Panc1 (cell line): ENCODE results near the gene GOLGA2. TPM values are rescaled to one million over a fixed set of nuclear protein-coding genes. Genes with fewer than 3 reads are reported as not detected.

Experiments
- ATAC-seq: fragments of 200-7000 bp; cut with Tn5 transposase; 2 replicates; pipeline ENCODE4 v1.9.1; 2020; ENCODE audit warnings: mild to moderate bottlenecking, moderate library complexity
- BruUV-seq: library from RNA; stranded (reverse); fragments of 400-500 nt; replicated peaks from 2 replicates; lab custom pipeline; 2021; lab: Mats Ljungman, UMichigan
- CTCF ChIA-PET: fragments of 300-600 bp; sonication (Branson Sonifier 250); formaldehyde crosslinking; loops from one replicate; lab custom pipeline; 2022; ENCODE audit warnings: antibody characterized with exemption; lab: Charles Lee
- POLR2A ChIA-PET: fragments of 300-600 bp; sonication (Branson Sonifier 250); formaldehyde crosslinking; loops from one replicate; lab custom pipeline; 2022; ENCODE audit warnings: antibody characterized with exemption; lab: Charles Lee
- DNase-seq: peaks from one replicate; pipeline ENCODE4 v3.0.0-alpha.2; 2010; ENCODE audit warnings: low read depth, low spot score
- H3K27ac ChIP-seq: 2 replicates; pipeline ENCODE4 v1.5.1; 2011; ENCODE audit warnings: mild to moderate bottlenecking, low read length, inconsistent platforms
- H3K27me3 ChIP-seq: fragments of 200-500 bp; sonication (Bioruptor generic); 2 replicates; pipeline ENCODE4 v1.6.0; 2014; ENCODE audit warnings: low read length, inconsistent platforms; ENCODE audit not compliant: control insufficient read depth, insufficient read depth
- H3K36me3 ChIP-seq: fragments of 200-500 bp; sonication (Bioruptor generic); 2 replicates; pipeline ENCODE4 v1.5.1; 2014; ENCODE audit warnings: inconsistent platforms, mild to moderate bottlenecking, low read length, moderate library complexity; ENCODE audit not compliant: control insufficient read depth, insufficient read depth
- H3K4me1 ChIP-seq: 2 replicates; pipeline ENCODE4 v1.5.1; 2011; ENCODE audit warnings: inconsistent platforms, mild to moderate bottlenecking, low read length, moderate library complexity; ENCODE audit not compliant: control insufficient read depth, insufficient read depth
- H3K4me3 ChIP-seq, 2 experiments: 2 replicates each; pipeline ENCODE4 v1.5.1; 2011 to 2012; ENCODE audit warnings: low read depth in 2 of 2, low read length in 2 of 2, mild to moderate bottlenecking in 2 of 2, inconsistent platforms in 1 of 2, moderate library complexity in 1 of 2
- H3K9me3 ChIP-seq: fragments of 200-500 bp; sonication (Bioruptor generic); 2 replicates; pipeline ENCODE4 v1.5.1; 2014; ENCODE audit warnings: low read depth, mild to moderate bottlenecking, inconsistent platforms, low read length, moderate library complexity; ENCODE audit not compliant: control insufficient read depth, insufficient read depth
- CTCF ChIP-seq: fragments of 450-650 bp; IDR thresholded peaks from 2 replicates; pipeline ENCODE4 v1.5.1; 2017; ENCODE audit warnings: mild to moderate bottlenecking
- POLR2AphosphoS5 ChIP-seq: IDR thresholded peaks from 2 replicates; pipeline ENCODE4 v1.6.1; 2012; ENCODE audit warnings: mild to moderate bottlenecking, low read depth, low read length, moderate library complexity
- SIN3A ChIP-seq: IDR thresholded peaks from 2 replicates; pipeline ENCODE4 v1.6.1; 2012; ENCODE audit warnings: low read depth, mild to moderate bottlenecking, low read length, moderate library complexity, borderline replicate concordance; ENCODE audit not compliant: insufficient read depth
- TCF7L2 ChIP-seq: IDR thresholded peaks from 2 replicates; pipeline ENCODE4 v1.6.1; 2011; ENCODE audit warnings: mild to moderate bottlenecking, low read depth, low read length, inconsistent platforms
- in situ Hi-C: cut with HindIII; loops from 2 replicates; pipeline ENCODE4 v1.10.0; 2016; ENCODE audit warnings: low sequenced_read_pairs, low pct_unique_long_range_greater_than_20kb
- intact Hi-C: fragments of 100-400 bp; cut with micrococcal nuclease; formaldehyde crosslinking; loops from one replicate; pipeline ENCODE4 v1.10.0; 2022; ENCODE audit not compliant: unreplicated experiment
- total RNA-seq: library from RNA; stranded (reverse); gene quantifications from one replicate; pipeline ENCODE4 v1.2.1, GENCODE V29; 2021; ENCODE audit not compliant: unreplicated experiment
- TF ChIP-seq, protein P1 (sequence below), 2 experiments: IDR thresholded peaks; 2 replicates each; pipeline ENCODE4 v1.6.1; 2011 to 2012; ENCODE audit warnings: low read depth in 2 of 2, control low read depth in 1 of 2, low read length in 1 of 2, mild to moderate bottlenecking in 1 of 2, moderate library complexity in 1 of 2; ENCODE audit not compliant: insufficient read depth in 1 of 2

Gene GOLGA2
- total RNA-seq, 1 experiment from 2014 or later: 69.6 TPM

- no peak for TF ChIP-seq CTCF
- TF ChIP-seq, protein P1, sequence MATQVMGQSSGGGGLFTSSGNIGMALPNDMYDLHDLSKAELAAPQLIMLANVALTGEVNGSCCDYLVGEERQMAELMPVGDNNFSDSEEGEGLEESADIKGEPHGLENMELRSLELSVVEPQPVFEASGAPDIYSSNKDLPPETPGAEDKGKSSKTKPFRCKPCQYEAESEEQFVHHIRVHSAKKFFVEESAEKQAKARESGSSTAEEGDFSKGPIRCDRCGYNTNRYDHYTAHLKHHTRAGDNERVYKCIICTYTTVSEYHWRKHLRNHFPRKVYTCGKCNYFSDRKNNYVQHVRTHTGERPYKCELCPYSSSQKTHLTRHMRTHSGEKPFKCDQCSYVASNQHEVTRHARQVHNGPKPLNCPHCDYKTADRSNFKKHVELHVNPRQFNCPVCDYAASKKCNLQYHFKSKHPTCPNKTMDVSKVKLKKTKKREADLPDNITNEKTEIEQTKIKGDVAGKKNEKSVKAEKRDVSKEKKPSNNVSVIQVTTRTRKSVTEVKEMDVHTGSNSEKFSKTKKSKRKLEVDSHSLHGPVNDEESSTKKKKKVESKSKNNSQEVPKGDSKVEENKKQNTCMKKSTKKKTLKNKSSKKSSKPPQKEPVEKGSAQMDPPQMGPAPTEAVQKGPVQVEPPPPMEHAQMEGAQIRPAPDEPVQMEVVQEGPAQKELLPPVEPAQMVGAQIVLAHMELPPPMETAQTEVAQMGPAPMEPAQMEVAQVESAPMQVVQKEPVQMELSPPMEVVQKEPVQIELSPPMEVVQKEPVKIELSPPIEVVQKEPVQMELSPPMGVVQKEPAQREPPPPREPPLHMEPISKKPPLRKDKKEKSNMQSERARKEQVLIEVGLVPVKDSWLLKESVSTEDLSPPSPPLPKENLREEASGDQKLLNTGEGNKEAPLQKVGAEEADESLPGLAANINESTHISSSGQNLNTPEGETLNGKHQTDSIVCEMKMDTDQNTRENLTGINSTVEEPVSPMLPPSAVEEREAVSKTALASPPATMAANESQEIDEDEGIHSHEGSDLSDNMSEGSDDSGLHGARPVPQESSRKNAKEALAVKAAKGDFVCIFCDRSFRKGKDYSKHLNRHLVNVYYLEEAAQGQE (IDR thresholded peaks at IDR 0.05; ENCODE audit: insufficient read depth in 1 of 2, low read depth in 2 of 2, low read length in 1 of 2): no peak
- no peak for TF ChIP-seq SIN3A
- no peak for TF ChIP-seq TCF7L2
- no peak for TF ChIP-seq POLR2AphosphoS5
- intact Hi-C loops (loop anchor here (10.0 kb wide), 2 partner anchors 46 to 116 kb away; partner anchors contain the start of gene SLC27A4), in situ Hi-C loops (no loop called here)
- no peak for ATAC-seq
- BruUV-seq: no TSS peak
- H3K27ac ChIP-seq: no peak overlapping the region
- no peaks in the 10 kb centered on the region for H3K9me3 ChIP-seq
- H3K36me3 ChIP-seq: no peaks in the 10 kb centered on the region
- CTCF ChIA-PET: no interaction called here
- POLR2A ChIA-PET: no interaction called here
- no peak overlapping the region for H3K4me3 ChIP-seq
- no peak for DNase-seq
- H3K27me3 ChIP-seq: no peaks in the 10 kb centered on the region
- peaks cover 3% of the 10 kb centered on the region for H3K4me1 ChIP-seq
Observed at GRCh38 chr9:128298535-128299482, 23.0 kb upstream of the GOLGA2 start.

DNA sequence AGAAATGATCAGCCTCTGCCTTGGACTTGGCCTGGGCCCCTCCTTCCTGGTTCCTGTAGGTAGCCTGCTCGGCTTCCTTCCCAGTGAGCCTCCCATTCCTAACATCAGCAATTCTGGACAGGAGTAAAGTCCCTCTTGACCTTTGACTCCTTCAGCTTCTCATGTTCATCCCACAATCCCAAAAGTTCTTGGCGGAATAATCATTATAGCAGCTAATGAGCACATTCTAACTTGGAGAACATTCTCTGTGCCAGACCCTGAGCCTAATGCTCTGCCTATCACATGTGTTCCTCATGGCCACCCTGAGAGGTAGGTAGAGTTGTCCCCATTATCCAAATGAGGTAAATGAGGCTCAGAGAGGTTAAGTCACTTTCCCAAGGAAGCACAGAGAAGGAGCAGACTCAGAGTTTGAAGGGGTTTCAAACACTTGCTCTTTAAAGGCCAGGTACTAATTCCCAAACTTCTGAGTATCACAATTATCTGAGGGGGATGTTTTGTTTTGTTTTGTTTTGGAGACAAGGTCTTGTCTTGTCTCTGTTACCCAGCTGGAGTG, 21.5 kb upstream of the GOLGA2 start:
- POLR2A ChIA-PET: no interaction called here
- H3K9me3 ChIP-seq: no peaks in the 10 kb centered on the region
- H3K27me3 ChIP-seq: no peaks in the 10 kb centered on the region
- TF ChIP-seq POLR2AphosphoS5 (no peak), CTCF (no peak), TCF7L2 (no peak), SIN3A (no peak)
- TF ChIP-seq, protein P1 (IDR thresholded peaks at IDR 0.05; ENCODE audit: insufficient read depth in 1 of 2, low read depth in 2 of 2, low read length in 1 of 2): no peak
- no peaks in the 10 kb centered on the region for H3K36me3 ChIP-seq
- peaks cover 3% of the 10 kb centered on the region for H3K4me1 ChIP-seq
- CTCF ChIA-PET: no interaction called here
- DNase-seq (no peak), ATAC-seq (no peak)
- no peak overlapping the region for H3K27ac ChIP-seq
- in situ Hi-C loops: no loop called here
- no peak overlapping the region for H3K4me3 ChIP-seq
- no TSS peak for BruUV-seq
- intact Hi-C loops: loop anchor here (10.0 kb wide), 2 partner anchors 48 to 118 kb away; partner anchors contain the start of gene SLC27A4
